Umbilical cord (tissue), 2 donors: ENCODE results near the gene EPOP. TPM values are rescaled to one million over a fixed set of nuclear protein-coding genes. Genes with fewer than 3 reads are reported as not detected.
"Not testable (repeated sequence)": the region's sequence is repeated elsewhere in the genome, so short reads cannot be mapped to it uniquely, and the experiment has no call there.

Experiments used
- DNase-seq: peaks from one replicate; pipeline ENCODE4 v3.0.0-alpha.2; 2015; ENCODE audit warnings: low spot score
- total RNA-seq: library from RNA; depleted of rRNA; stranded (reverse); fragments of >200 nt; gene quantifications from one replicate; pipeline ENCODE4 v1.2.3, GENCODE V29; 2014; ENCODE audit warnings: low replicate concordance; ENCODE audit not compliant: insufficient read depth

Gene EPOP
- total RNA-seq, 1 donor from 2014 or later: 3.1 TPM

- no peak for DNase-seq
Observed at GRCh38 chr17:38653230-38653629, 21.5 kb downstream of the EPOP start.

- not testable (repeated sequence) for DNase-seq
Observed at GRCh38 chr17:38650653-38651173, 24.0 kb downstream of the EPOP start.

- no peak for DNase-seq
Observed at GRCh38 chr17:38637951-38638350, 36.8 kb downstream of the EPOP start.

- no peak for DNase-seq
Observed at GRCh38 chr17:38636054-38636453, 38.7 kb downstream of the EPOP start.

- no peak for DNase-seq
Observed at GRCh38 chr17:38632334-38632733, 42.4 kb downstream of the EPOP start.

DNA sequence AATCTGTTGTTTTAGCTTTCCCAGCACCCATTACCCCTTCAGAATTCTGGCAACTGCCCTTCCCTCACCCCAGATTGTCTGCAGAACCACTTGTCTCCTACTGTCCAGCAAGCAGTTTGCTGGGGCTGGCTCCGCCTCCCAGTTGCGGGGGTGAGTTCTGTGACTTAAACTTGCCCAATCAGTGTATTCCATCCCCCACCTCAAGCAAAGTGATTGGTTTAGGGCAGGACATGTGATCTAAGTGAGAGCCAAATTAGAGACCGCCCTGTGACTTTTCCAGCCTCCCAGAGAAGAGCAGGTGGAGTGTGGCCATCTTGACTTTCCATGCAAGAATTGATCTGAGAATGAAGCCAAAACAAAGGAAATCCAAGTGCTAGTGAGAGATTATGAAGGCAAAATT lies 46.3 kb downstream of the EPOP start:
- DNase-seq: no peak

DNA sequence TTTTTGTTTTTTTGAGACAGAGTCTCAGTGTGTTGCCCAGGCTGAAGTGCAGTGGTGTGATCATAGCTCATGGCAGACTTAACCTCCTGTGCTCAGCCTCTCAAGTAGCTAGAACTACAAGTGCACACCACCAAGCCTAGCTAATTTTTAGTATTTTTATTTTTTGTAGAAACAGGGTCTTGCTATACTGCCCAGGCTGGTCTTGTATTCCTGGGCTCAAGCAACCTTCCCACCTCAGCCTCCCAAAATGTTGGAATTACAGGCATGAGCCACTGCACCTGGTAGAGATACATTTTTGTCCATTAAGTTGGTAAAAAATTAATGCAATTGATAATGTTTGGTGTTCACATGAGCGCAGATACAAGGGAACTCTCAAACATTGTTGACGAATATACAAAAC lies 46.8 kb downstream of the EPOP start:
- DNase-seq: no peak

- DNase-seq: not testable (repeated sequence)
Observed at GRCh38 chr17:38626606-38627226, 48.0 kb downstream of the EPOP start.

- no peak for DNase-seq
Observed at GRCh38 chr17:38625482-38625881, 49.3 kb downstream of the EPOP start.

DNA sequence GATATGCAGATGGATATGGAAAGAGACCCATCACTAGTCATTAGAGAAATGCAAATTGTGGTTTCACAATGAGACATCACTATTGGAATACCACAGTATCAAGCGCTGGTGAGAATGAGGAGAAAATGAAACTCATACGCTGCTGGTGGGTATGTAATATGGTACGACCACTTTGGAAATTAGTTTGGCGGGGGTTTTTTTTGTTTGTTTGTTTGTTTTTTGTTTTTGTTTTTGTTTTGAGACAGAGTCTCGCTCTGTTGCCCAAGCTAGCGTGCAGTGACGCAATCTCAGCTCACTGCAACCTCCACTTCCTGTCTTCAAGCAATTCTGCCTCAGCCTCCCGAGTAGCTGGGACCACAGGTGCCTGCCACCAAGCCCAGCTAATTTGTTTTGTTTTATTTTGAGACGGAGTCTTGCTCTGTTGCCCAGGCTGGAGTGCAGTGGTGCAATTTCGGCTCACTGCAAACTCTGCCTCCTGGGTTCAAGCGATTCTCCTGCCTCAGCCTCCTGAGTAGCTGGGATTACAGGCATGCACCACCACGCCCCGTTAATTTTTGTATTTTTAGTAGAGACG lies 49.9 kb downstream of the EPOP start:
- not testable (repeated sequence) for DNase-seq

Other genes with a start within 250 kb of the EPOP start
- gene ARHGAP23, start 246.5 kb downstream of the EPOP start, total RNA-seq: 10.8 TPM
- 2.4 TPM for gene SRCIN1, start 69.0 kb downstream of the EPOP start, total RNA-seq
- 20.0 TPM for gene MLLT6, start 30.3 kb upstream of the EPOP start, total RNA-seq
- 2.2 TPM for gene CISD3, start 55.4 kb upstream of the EPOP start, total RNA-seq
- gene PCGF2, start 73.4 kb upstream of the EPOP start, total RNA-seq: 7.0 TPM
- gene PSMB3, start 77.8 kb upstream of the EPOP start, total RNA-seq: 97.7 TPM
- 48.6 TPM for gene PIP4K2B, start 124.6 kb upstream of the EPOP start, total RNA-seq
- gene CWC25, start 150.4 kb upstream of the EPOP start, total RNA-seq: 17.6 TPM
- 1,829 TPM for gene RPL23, start 178.8 kb upstream of the EPOP start, total RNA-seq
- gene LASP1, start 195.1 kb upstream of the EPOP start, total RNA-seq: 266 TPM